TTC549 (cell line): ENCODE measurements around the gene CEP104.

ENCODE experiments used
- FAIRE-seq: peaks from 2 replicates; lab custom pipeline; 2012; peaks lifted over from hg19 to GRCh38; lab: Jason Lieb, UNC

The CEP104 gene

DNA sequence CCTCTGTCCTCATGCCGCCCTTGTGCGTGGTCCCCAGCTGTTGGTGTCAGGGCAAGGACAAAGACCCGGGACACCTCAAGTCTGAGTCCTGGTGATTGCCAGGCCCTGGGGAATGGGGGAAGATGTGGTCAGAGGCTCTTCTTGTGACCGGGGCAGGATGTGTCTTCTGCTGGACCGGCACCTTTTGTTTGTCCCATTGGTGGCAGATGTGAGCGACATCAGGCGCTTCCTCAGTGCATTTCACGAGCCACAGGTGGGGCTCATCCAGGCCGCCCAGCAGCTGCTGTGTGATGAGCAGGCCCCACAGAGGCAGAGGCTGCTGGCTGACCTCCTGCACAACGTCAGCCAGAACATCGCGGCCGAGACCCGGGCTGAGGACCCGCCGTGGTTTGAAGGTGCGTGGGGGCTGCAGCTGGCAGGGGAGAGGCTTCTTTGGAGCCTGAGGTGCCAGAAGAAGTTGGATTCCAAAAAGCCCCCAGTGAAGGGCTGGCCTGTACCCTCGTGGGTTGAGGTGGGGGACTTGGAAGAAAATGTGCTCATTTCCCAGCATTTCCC lies 8.7 kb upstream of the CEP104 start:
- FAIRE-seq: no peak

DNA sequence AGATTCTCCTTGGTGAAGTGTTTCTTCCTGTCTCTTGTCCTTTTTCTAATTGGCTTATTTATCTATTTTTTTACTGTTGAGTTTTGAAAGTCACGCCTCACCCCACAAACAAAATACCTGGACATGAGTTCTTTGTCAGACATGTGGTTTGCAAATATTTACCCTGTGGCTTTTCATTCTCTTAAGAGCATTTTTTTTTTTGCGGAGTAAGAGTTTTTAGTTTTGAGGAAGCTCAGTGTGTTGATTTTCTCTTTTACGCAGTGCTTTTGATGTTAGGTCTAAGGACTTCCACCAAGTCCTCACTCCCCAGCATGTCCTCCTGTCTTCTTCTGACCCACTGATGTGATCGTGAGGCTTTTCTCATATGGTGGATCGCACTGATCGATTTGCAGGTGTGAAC lies 7.9 kb upstream of the CEP104 start:
- FAIRE-seq: no peak

DNA sequence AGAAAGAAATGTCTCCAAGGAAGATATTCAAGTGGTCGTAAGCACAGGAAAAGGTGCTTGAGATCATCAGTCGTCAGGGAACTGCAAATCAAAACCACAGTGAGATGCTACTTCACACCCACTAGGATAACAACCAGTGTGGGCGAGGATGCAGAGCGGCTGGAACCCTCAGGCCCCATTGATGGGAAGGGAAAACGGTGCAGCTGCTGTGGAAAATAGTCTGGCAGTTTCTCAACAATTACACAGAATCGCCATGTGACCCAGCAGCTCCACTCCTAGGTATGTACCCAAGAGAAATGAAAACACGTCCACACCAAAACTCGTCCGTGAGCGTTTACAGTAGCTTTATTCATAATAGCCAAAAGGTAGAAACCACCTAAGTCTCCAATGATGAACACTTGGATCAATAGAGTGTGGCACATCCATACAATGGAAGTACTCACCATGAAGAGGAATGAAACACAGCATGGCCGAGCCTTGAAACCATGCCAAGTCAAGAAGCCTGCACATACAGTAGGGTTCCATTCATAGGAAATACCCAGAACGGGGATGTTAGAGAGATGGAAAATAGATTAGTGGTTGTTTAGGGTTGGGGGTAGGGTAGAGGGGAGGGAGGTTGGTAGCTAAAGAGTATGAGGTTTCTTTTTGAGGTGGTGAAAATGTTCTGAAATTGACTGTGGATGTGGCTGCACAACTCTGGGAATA lies 6.4 kb upstream of the CEP104 start:
- FAIRE-seq: no peak

DNA sequence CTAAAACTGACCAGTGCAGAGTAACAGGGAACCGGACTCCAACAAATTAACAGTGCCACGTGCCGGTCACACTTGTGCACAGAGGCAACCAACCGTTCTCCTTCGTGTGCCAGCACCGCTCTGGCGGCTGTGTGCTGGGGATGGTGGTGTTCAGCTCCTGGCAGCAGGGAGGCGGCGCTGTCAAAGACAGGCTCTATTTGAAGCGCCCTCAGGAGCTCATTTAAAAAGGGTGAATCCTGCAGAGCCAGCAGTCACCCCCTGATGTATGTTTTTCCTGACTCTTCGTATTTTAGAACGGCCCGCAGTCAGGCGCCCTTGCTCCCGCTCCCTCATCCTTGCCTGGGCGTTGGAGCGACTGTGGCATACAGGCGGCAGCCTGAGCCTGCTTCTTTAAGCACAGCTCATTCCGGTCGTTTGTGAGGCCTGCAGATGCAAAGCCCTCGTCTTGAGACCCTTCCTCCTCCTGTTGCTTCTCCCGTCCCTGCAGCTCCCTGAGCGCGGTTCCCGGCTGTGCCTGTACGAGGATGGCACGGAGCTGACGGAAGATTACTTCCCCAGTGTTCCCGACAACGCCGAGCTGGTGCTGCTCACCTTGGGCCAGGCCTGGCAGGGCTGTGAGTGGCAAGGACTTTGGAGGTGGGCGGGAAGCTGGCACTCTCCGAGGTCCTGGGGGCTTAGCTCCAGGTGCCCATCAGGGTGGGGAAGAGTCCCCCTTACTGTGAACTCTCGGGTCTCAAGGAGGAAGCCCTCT lies 1.4 kb upstream of the CEP104 start:
- no peak for FAIRE-seq

DNA sequence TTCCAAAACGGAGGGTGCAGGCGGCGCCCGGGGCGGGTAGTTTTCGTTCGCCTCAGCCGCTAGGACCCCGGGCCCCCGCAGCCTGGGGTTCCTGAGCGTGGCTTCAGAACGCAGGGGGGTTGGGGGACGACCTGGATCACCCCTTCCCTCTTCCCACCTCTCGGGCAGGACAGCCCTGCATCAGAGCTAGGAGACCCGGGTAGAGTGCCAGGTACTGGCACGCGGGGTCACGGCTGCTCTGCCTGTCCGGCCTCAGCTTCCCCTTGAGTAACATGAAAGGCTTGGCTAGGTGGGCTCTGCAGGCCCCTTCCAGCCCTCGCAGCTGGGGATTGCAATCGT lies 749 bp upstream of the CEP104 start:
- no peak for FAIRE-seq

DNA sequence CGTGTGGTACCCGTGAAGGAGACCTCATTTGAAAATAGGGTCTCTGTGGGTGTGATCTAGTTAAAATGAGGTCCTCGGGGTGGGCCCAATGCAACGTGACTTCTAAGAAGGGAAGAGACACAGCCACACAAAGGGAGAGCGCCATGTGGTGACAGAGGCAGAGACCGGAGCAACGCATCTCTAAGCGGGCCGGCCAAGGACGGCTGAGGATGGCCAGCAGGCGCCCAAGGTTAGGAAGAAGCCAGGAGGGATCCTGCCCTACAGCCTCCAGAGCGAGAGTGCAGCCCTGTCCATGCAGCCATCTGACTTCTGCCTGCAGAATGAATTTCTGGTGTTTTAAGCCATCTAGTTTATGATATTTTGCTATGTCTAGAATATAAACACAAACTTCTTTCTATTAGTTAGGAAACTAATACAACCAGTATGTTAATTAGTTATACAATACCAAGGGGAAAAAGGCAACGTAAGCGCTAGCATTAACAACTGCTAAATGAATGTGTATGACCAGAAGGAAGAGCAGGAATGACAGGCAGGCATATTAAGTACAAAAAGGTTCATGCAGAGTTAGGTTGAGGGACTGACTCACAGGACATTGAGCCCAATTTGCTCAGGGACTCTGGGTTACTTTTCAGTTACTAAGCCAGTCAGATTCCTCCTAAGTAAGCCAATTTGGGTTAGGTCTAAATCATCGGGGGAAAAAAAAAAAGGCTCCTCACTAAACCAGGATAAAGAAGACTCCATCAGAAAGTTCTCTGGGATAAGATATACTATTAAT lies 4.1 kb downstream of the CEP104 start:
- no peak for FAIRE-seq

DNA sequence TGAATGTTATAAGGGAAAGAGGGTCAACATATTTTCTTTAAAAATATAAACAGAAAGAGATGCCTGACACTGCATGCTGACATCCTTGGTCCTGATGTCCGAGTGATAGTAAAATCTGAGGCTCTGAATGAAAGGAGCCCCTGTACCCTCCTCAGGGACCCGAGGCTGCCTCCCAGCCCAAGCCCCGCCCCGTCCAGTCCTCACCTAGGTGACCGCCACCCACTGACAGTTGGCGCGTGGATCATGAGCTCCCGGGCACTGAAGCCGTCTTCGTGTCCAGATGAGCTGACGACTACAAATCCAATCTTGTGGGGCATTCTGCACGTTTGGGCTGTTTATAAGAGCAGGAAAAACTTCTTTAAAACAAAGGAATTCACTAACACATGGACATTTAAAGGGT lies 4.9 kb downstream of the CEP104 start:
- FAIRE-seq: no peak

DNA sequence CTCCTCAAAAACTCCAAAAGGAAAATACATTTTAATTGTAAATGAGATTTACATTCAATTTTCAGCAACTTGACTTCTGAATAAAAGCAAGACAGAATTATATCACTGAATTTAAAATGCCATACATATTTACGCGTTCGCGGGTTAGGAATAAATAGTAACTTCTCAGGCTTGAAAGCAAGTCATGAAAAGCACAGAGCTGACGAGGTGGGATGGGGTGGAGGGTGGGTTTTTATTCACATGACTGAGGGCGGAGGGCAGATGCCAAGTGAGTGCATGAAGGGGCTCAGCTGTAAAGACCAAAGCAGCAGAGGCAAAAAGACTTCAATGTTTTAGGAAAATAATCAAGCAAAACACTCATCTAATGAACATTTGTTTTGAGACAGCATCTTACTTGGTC lies 5.7 kb downstream of the CEP104 start:
- no peak for FAIRE-seq

DNA sequence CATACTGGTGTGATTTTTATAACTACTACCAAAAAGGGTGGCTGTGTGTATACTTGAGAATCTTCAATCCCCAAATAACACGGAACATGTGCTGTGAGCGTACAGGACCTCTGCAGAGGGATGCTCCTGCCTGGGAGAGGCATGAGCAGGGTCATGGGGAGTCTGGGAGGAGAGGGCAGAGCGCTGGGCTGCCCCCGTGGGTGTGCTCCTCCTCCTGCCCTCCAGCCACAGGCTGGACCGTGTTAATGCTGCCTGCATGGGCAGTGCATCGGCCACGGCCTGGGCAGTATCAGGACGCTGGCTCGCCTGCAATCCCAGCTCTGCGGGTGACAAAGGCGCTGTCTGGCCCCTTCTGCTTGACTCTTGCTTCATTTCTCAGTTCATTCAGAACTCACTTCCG lies 6.2 kb downstream of the CEP104 start:
- FAIRE-seq: no peak

DNA sequence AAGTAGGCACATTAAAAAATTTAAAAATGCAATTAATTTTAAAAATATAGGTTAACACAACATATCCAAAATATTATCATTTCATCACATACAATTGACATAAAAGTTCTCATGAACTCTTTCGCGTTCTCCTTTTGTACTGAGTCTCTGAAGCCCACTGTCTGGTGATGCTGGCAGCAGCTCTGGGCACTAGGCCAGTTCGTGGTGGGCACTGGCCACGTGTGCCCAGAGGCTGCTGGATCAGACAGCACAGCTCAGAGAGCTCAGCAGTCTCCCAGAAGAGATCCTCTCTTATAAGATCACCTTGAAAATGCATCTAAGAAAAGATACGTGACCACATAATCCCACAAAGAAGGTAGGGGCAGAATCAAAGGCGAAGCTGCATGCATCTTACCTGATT lies 9.9 kb downstream of the CEP104 start:
- FAIRE-seq: no peak

DNA sequence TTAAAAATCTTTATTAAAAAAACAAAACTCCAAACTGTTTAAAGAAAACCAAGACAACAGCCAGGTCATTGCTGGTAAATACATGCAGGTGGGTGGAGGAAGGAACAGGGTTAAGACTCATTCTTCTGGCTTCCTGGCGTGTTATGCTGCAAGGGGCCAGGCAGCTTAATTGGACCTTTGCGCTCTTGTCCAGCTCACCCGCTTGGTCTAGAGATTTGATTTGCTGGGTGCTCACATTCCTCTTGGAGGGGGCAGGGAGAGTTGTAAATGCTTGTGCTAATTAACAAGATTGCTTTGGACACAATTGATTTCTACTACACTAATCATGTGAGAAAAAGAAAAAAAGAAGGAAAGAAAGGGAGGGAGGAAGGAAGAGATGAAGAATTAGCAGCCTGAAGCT lies 10.5 kb downstream of the CEP104 start:
- no peak for FAIRE-seq

DNA sequence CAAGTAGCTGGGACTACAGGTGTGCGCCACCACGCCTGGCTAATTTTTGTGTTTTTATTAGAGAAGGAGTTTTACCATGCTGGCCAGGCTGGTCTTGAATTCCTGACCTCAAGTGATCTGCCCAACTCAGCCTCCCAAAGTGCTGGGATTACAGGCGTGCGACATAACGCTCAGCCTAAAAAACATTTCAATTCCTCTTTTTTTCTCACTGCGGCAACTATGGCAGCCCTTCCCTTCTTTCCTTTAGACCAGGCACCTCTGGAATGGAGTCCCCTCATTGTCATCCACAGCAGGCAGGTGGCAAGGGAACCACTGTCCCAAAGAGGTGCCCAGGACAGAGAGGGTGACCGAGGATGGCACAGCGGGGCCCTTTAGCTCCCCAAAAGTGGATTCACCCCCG lies 14.1 kb downstream of the CEP104 start:
- FAIRE-seq: no peak

DNA sequence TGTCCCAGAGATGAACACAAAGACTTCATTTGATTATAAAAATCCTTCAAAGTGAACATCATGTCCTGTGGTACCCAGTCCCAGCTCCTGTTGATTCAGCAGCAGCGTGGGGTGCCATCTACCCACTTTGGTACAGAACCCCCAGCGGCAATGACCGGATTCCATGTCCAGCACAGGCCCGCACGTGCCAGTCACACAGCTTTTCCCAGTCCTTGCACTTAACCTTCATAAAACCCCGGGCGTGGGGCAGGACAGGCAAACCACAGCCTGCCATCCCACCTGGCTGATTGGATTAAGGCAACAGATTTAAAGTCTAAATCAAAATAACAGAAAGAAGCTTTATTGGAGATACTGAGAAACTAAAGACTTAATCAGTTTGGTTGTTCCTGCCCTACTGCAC lies 15.5 kb downstream of the CEP104 start:
- no peak for FAIRE-seq

DNA sequence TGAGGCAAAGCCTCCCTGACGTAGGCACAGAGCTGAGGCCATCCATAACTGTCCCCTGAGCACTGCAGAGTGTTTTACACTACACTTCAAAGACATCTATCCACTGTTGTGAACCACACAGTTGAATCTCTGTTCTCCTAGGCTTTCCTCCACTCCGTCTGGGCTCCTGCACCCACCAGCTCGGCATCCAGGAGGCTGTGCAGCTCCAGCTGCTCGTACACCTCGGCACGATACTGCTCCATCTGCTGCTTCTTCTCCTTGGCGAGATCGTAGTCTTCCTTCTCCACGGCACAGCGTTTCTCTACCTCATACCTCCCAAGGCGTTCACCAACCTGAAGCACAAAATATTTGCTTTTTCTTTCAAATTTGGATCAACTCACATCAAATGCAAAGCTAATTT lies 18.2 kb downstream of the CEP104 start:
- FAIRE-seq: no peak

DNA sequence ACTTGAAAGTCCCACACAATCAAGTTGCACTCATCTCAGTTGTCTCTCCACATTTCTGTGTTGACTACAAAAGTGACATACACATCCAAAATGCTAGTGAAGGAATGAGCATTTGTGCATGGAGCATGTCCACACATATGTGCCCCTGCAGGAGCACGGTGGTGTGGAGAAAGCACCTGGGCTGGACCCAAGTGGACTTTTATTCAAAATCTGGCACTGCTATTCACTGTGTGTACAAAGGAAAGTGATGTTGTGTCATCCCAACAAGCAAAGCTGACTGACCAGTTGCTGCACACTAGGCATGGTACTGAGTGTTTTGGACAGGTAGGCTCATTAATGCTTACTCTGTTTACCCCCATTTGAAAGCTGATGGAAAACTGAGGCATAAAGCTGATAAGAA lies 19.3 kb downstream of the CEP104 start:
- FAIRE-seq: no peak

DNA sequence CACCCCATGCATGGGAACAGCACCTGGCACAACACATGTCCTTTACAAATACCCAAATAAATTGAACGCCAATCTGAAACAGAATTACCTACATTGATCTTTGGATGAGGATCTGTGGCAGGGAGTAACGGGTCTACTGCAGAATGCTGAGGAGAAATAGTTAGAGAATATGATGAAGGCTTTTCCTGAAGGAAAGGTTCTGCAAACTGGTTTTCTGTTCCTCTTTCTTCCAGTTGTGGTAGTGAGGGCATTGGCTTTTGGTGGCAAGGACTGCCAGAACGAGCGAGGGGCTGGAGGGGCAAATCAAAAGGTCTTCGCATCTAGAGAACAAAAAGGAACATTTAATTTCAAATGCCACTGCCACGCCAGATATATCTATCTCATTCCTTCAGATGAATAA lies 19.8 kb downstream of the CEP104 start:
- no peak for FAIRE-seq

DNA sequence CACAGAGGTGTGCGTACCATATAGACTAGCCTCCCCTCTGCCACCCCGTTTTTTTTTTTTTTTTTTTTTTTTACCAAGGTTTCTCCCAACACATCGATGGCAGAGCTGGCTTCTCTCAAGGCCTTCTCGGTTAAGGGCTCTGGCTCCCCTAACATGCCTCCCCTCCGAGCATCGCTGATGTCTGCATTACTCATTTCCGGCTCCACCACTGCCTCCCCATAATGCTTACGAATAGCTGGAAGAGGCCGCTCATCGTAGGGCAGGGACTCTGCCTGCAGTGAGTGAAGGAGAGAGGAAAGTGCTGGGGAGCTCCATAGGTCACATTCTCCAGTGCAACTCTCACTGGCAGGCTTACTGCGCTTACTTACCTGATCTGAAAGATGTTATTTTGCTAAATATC lies 20.6 kb downstream of the CEP104 start:
- FAIRE-seq: no peak

DNA sequence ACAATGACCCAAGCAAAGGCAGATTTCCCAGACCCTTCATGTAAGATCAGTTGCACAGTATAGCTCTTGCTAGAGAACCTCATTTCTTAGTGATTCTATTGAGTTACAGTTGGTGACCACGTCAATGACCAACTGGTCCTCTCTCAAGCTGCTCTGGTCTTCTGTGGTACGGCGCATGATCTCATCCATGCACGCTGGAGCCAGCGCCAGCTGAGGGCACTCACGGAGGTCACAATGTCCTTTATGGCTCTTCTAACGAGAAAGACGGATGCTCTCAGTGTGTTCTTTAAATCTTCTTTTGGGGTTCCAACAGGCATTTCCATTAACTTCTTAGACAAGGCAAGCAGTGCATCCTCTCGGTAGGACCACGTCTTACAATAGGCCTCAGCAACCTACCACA lies 22.3 kb downstream of the CEP104 start:
- no peak for FAIRE-seq

DNA sequence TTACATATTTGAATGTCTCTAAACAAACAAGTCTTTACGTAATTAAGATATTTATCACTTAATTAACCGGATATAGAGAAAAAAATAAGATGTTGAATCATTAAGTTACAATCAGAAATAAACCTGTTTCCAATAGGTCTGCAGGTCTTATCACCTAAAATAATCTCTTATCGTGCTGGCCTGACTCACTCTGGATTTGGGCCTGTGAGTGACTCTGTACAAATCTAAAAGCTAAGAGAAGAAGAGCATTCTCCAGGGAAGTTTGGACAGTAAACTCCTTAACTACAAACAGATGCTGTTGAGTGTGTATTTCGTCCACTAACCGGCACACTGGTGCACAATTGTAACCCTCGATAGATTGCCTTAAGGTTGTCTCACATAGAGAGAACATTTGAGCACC lies 25.3 kb downstream of the CEP104 start:
- FAIRE-seq: no peak

DNA sequence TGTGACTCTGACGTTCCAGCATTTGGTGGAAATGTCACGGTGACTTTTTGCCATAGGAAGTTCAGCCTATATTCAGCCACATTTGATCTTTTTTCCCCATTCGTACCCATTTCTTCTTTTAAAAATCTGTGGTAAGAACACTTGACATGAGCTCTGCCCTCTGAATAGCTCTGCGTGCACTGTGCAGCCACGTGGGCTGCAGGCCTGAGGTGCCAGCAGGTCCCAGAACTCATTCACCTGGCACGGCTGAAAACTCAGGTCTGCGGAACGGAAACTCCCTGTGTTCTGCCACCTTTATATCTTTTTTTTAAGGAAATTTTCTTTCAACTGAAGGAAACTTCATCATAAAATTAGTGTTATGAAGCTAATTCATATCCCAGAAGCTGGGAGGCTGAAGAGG lies 28.6 kb downstream of the CEP104 start:
- no peak for FAIRE-seq

DNA sequence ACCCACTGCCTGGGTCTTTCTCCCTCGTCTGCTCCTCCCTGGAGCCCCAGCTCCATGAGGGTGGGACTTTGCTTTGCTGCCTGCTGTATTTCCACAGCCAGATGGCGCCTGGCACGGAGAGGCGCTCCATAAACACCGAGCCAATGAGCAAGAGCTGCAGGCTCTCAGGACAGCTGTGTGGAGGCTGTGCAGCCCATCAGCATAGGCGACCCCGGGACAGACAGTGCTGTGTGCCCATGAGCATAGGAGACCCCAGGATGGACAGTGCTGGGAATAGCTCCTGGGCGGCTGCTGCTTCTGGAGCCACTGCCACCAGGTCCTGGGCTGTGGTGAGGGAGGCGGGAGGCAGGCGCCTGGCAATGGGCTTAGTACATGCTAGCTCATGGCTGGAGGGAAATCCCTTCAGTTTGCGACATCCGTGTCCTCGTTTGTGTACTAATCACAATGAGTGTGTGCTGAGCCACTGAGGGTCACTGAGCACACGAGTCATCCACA lies 29.2 kb downstream of the CEP104 start:
- FAIRE-seq: no peak

DNA sequence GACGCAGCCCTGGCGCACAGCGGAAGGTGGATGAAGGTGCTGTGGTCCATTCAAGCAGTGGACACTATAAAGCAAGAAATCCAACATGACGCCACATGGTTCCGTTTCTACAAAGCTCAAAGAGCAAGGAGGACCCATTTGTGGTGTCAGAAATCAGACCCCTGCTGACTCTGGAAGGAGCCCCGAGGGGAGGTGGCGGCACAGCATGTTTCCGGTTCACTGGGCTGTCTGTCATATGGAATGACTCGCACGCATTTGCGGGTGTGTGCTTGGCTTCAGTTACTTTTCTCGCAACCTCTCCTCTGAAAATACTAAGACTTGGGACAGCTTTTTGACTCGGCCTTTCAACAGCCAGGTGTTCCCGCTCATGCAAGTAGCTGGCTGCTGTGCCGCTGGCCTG lies 31.7 kb downstream of the CEP104 start:
- FAIRE-seq: no peak

DNA sequence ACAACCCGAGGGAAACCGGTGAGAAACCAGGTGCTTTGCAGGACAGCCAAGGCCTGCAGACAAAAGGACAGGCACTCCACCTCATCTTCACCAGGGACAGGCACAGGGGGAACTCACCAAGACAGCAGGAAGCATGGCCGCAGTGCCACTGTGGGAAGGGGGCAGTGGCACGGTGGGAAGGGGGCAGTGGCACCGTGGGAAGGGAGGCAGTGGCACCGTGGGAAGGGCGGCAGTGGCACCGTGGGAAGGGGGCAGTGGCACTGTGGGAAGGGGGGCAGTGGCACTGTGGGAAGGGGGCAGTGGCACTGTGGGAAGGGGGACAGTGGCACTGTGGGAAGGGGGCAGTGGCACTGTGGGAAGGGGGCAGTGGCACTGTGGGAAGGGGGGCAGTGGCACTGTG lies 32.4 kb downstream of the CEP104 start:
- no peak for FAIRE-seq
